ENCODE data around the gene PGAM4.

DNA sequence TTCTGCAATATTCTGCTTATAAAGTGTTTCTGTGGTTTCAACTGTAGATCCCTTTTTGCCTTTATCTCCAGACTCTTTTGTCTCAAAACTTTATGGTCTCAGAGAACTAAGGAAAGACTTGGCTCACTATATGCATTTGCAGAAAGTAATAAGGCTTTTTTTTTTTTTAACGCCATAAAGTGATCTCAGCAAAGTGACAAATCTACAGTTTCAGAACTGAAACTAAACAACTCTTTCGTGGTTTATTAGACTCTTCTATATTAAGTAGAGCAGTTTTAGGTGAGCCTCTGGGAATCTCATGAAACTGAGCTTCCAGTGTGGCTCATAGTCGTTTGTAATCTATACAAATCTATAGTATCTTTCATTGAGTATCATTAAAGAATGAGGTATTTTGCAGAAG lies 43.7 kb downstream of the PGAM4 start:
- TF ChIP-seq, protein P1, sequence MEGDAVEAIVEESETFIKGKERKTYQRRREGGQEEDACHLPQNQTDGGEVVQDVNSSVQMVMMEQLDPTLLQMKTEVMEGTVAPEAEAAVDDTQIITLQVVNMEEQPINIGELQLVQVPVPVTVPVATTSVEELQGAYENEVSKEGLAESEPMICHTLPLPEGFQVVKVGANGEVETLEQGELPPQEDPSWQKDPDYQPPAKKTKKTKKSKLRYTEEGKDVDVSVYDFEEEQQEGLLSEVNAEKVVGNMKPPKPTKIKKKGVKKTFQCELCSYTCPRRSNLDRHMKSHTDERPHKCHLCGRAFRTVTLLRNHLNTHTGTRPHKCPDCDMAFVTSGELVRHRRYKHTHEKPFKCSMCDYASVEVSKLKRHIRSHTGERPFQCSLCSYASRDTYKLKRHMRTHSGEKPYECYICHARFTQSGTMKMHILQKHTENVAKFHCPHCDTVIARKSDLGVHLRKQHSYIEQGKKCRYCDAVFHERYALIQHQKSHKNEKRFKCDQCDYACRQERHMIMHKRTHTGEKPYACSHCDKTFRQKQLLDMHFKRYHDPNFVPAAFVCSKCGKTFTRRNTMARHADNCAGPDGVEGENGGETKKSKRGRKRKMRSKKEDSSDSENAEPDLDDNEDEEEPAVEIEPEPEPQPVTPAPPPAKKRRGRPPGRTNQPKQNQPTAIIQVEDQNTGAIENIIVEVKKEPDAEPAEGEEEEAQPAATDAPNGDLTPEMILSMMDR (IDR thresholded peaks at IDR 0.05; ENCODE audit: low read depth, low read length), result no peak
- no peak for TF ChIP-seq EZH2phosphoT487 (IDR thresholded peaks at IDR 0.05; ENCODE audit: low read depth)

All from OCI-LY3 (cell line).